Ovary (tissue), 3 donors: ENCODE measurements around the gene KRT83.
"Not testable (repeated sequence)": the region's sequence is repeated elsewhere in the genome, so short reads cannot be mapped to it uniquely, and the experiment has no call there.

Experiments used
- CTCF ChIP-seq, 3 donors: fragments of 450-650 bp in 2 of 3; fragments of 200-600 bp in 1 of 3; IDR thresholded peaks; one replicate each; pipeline versions ENCODE4 v1.5.1 to v1.8.0; 2016 to 2022; ENCODE audit warnings: antibody characterized with exemption in 3 of 3, mild to moderate bottlenecking in 1 of 3
- POLR2A ChIP-seq: fragments of 450-650 bp; IDR thresholded peaks from one replicate; pipeline ENCODE4 v1.6.1; 2017; ENCODE audit warnings: antibody characterized with exemption, mild to moderate bottlenecking, moderate library complexity
- donor health status: DM: no; HTN: no; CAD: no.

GRCh38 chr12:52315721-52316120, 5.5 kb downstream of the KRT83 start:
- not testable (repeated sequence) for TF ChIP-seq CTCF (IDR thresholded peaks at IDR 0.05); POLR2A
